Upper lobe of left lung (tissue), 4 donors: Measurements from ENCODE around the gene ZNF839.

Experiments used
- EP300 ChIP-seq, 4 donors: sonication (generic); formaldehyde crosslinking; IDR thresholded peaks; one replicate each; pipeline ENCODE4 v1.5.1; 2017; ENCODE audit warnings: antibody characterized with exemption in 4 of 4, control low read depth in 2 of 4
- POLR2A ChIP-seq, 4 donors: fragments of 450-650 bp; IDR thresholded peaks; one replicate each; pipeline ENCODE4 v1.5.1; 2016 to 2017; ENCODE audit warnings: antibody characterized with exemption in 4 of 4, mild to moderate bottlenecking in 2 of 4
- TF ChIP-seq, protein P1 (sequence below), 6 experiments: fragments of 450-650 bp in 4 of 6; fragments of 200-600 bp in 2 of 6; sonication (generic) in 2 of 6; IDR thresholded peaks; one replicate each; pipeline ENCODE4 v1.5.1; 2016 to 2019; ENCODE audit warnings: antibody characterized with exemption in 6 of 6

DNA sequence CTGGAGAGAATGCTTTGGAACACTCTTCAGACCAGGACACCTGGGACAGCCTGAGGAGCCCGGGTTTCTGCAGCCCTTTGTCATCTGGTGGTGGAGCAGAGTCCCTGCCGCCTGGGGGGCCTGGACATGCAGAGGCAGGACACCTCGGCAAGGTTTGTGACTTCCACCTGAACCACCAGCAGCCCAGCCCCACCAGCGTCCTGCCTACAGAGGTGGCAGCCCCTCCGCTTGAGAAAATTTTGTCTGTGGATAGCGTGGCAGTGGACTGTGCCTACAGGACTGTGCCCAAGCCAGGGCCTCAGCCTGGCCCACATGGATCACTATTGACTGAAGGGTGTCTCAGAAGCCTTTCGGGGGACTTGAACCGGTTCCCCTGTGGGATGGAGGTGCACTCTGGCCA is 22.0 kb downstream of the ZNF839 start:
- TF ChIP-seq POLR2A (IDR thresholded peaks at IDR 0.05) (no peak), EP300 (IDR thresholded peaks at IDR 0.05) (no peak)
- TF ChIP-seq, protein P1, sequence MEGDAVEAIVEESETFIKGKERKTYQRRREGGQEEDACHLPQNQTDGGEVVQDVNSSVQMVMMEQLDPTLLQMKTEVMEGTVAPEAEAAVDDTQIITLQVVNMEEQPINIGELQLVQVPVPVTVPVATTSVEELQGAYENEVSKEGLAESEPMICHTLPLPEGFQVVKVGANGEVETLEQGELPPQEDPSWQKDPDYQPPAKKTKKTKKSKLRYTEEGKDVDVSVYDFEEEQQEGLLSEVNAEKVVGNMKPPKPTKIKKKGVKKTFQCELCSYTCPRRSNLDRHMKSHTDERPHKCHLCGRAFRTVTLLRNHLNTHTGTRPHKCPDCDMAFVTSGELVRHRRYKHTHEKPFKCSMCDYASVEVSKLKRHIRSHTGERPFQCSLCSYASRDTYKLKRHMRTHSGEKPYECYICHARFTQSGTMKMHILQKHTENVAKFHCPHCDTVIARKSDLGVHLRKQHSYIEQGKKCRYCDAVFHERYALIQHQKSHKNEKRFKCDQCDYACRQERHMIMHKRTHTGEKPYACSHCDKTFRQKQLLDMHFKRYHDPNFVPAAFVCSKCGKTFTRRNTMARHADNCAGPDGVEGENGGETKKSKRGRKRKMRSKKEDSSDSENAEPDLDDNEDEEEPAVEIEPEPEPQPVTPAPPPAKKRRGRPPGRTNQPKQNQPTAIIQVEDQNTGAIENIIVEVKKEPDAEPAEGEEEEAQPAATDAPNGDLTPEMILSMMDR (IDR thresholded peaks at IDR 0.05) = no peak
